ENCODE measurements around the gene SIGLEC7. TPM values are rescaled to one million over a fixed set of nuclear protein-coding genes. Genes with fewer than 3 reads are reported as not detected.

The SIGLEC7 gene
- total and polyA plus RNA-seq, 10 donors: 6.8 to 59.9 (median 26.5) TPM

- H3K36me3 ChIP-seq: peaks cover 0 to 77% (median 35%) of the 10 kb centered on the region in 6 donors
- no peak overlapping the region for H3K4me3 ChIP-seq
- TF ChIP-seq POLR2A (IDR thresholded peaks at IDR 0.05): no peak
- no peak for TF ChIP-seq POLR2AphosphoS5 (IDR thresholded peaks at IDR 0.05)
- no peak for TF ChIP-seq CTCF (IDR thresholded peaks at IDR 0.05 in 8 of 11, conservative IDR thresholded peaks at IDR 0.05 in 3 of 11)
- DNase-seq: no peak
- no peaks in the 10 kb centered on the region for H3K27me3 ChIP-seq (replicated peaks in 1 of 7)
- peaks cover 10 to 62% (median 23%) of the 10 kb centered on the region in 6 donors for H3K4me1 ChIP-seq
- no peak overlapping the region for H3K27ac ChIP-seq
- H3K9me3 ChIP-seq: no peaks in the 10 kb centered on the region
- intact Hi-C loops (cut with DNase I; ENCODE audit: low total_unique reads): no loop called here
- 88 to 95% (median 93%) methylated on average over 7 of the region's 7 CpGs for WGBS, 5 donors
These were observed 39.1 kb upstream of the SIGLEC7 start for GRCh38 chr19:51102991-51103390.

GRCh38 chr19:51103926-51104341 lies 38.2 kb upstream of the SIGLEC7 start:
- intact Hi-C loops (cut with DNase I; ENCODE audit: low total_unique reads): no loop called here
- Histone ChIP-seq H3K9me3 (no peaks in the 10 kb centered on the region), H3K4me3 (no peak overlapping the region), H3K27me3 (replicated peaks in 1 of 7) (no peaks in the 10 kb centered on the region), H3K27ac (no peak overlapping the region), H3K36me3 (peaks cover 0 to 69% (median 30%) of the 10 kb centered on the region in 6 donors), H3K4me1 (peaks cover 10 to 64% (median 25%) of the 10 kb centered on the region in 6 donors)
- 91 to 96% (median 93%) methylated on average over 45 to 49 of the region's 49 CpGs for WGBS, 5 donors
- TF ChIP-seq CTCF (IDR thresholded peaks at IDR 0.05 in 8 of 11, conservative IDR thresholded peaks at IDR 0.05 in 3 of 11): no peak
- TF ChIP-seq POLR2AphosphoS5 (IDR thresholded peaks at IDR 0.05): peak in 1 of 3 donors; percentile 14
- no peak for DNase-seq

- peak overlapping the region; percentile 74 to 96 (median 84) for H3K4me3 ChIP-seq
- no peak for TF ChIP-seq POLR2AphosphoS5 (IDR thresholded peaks at IDR 0.05)
- TF ChIP-seq CTCF (IDR thresholded peaks at IDR 0.05 in 8 of 11, conservative IDR thresholded peaks at IDR 0.05 in 3 of 11): no peak
- no peak for TF ChIP-seq POLR2A (IDR thresholded peaks at IDR 0.05)
- peaks cover 10 to 65% (median 22%) of the 10 kb centered on the region in 6 donors for H3K4me1 ChIP-seq
- intact Hi-C loops (cut with DNase I; ENCODE audit: low total_unique reads): no loop called here
- DNase-seq: no peak
- H3K27ac ChIP-seq: peak overlapping the region in 7 of 8 donors; percentile 29 to 86 (median 78)
- no peaks in the 10 kb centered on the region for H3K27me3 ChIP-seq (replicated peaks in 1 of 7)
- 13 to 26% (median 20%) methylated on average over 18 of the region's 18 CpGs for WGBS, 5 donors
- peaks cover 0 to 33% (median 15%) of the 10 kb centered on the region in 6 donors for H3K36me3 ChIP-seq
- no peaks in the 10 kb centered on the region for H3K9me3 ChIP-seq
These were observed 34.6 kb upstream of the SIGLEC7 start for GRCh38 chr19:51107406-51108065.

- Histone ChIP-seq H3K27me3 (replicated peaks in 1 of 7) (no peaks in the 10 kb centered on the region), H3K4me1 (peaks cover 10 to 67% (median 21%) of the 10 kb centered on the region in 6 donors), H3K27ac (peak within 1 kb of the TSS in 7 of 8 donors; percentile 32 to 86 (median 78)), H3K9me3 (no peaks in the 10 kb centered on the region), H3K4me3 (peak within 1 kb of the TSS; percentile 74 to 96 (median 84)), H3K36me3 (peaks cover 0 to 26% (median 9%) of the 10 kb centered on the region in 6 donors)
- intact Hi-C loops (cut with DNase I; ENCODE audit: low total_unique reads): no loop called here
- DNase-seq: peak; percentile 99
- peak; percentile 86 to 91 (median 90) for TF ChIP-seq POLR2AphosphoS5 (IDR thresholded peaks at IDR 0.05)
- TF ChIP-seq POLR2A (IDR thresholded peaks at IDR 0.05): peak in 2 of 3 donors; percentile 15 to 45
- TF ChIP-seq CTCF (IDR thresholded peaks at IDR 0.05 in 8 of 11, conservative IDR thresholded peaks at IDR 0.05 in 3 of 11): peak in 4 of 11 experiments; percentile 7 to 69 (median 52)
- WGBS, 5 donors: 0 to 1% (median 0%) methylated on average over 22 to 43 of the region's 43 CpGs
These were observed 33.9 kb upstream of the SIGLEC7 start, which contains the start of gene CTU1 for GRCh38 chr19:51108066-51108804. TSS of gene CTU1 (minus strand) at chr19:51108409. CDS start at chr19:51104569, 3,840 bp downstream.

Measured in spleen (tissue), 11 donors.